Brain microvascular endothelial cell (primary cell): Measurements from ENCODE around the gene ETS2.
"Not testable (repeated sequence)": the region's sequence is repeated elsewhere in the genome, so short reads cannot be mapped to it uniquely, and the experiment has no call there.

ENCODE experiments used
- DNase-seq: peaks from one replicate; pipeline ENCODE4 v3.0.0-alpha.2; 2020
- H3K27ac ChIP-seq: fragments of 250-450 bp; sonication (Bioruptor Pico); 2 replicates; pipeline ENCODE4 v1.5.1; 2020; ENCODE audit warnings: mild to moderate bottlenecking, moderate library complexity
- H3K27me3 ChIP-seq: fragments of 250-450 bp; sonication (Bioruptor Pico); replicated peaks from 2 replicates; pipeline ENCODE4 v1.5.1; 2020; ENCODE audit warnings: mild to moderate bottlenecking
- H3K36me3 ChIP-seq: fragments of 250-450 bp; sonication (Bioruptor Pico); replicated peaks from 2 replicates; pipeline ENCODE4 v1.5.1; 2020; ENCODE audit warnings: mild to moderate bottlenecking
- H3K4me3 ChIP-seq: 2 replicates; pipeline ENCODE4 v1.5.1; 2011; ENCODE audit warnings: low read depth, mild to moderate bottlenecking, control low read depth, low read length, moderate library complexity
- CTCF ChIP-seq: IDR thresholded peaks from 2 replicates; pipeline ENCODE4 v1.5.1; 2011; ENCODE audit warnings: low read depth, mild to moderate bottlenecking, moderate library complexity, low read length, control low read depth, inconsistent platforms; ENCODE audit errors: missing control alignments
- in situ Hi-C: cut with HindIII; loops from 2 replicates; pipeline ENCODE4 v1.10.0; 2017; ENCODE audit warnings: low sequenced_read_pairs, low pct_ligation_motif_present

ETS2 gene

GRCh38 chr21:38842079-38842478 is 36.4 kb downstream of the ETS2 start:
- in situ Hi-C loops: no loop called here
- Histone ChIP-seq H3K27me3 (no peaks in the 10 kb centered on the region), H3K4me3 (no peak overlapping the region), H3K27ac (no peak overlapping the region), H3K36me3 (no peaks in the 10 kb centered on the region)
- no peak for TF ChIP-seq CTCF
- DNase-seq: no peak

DNA sequence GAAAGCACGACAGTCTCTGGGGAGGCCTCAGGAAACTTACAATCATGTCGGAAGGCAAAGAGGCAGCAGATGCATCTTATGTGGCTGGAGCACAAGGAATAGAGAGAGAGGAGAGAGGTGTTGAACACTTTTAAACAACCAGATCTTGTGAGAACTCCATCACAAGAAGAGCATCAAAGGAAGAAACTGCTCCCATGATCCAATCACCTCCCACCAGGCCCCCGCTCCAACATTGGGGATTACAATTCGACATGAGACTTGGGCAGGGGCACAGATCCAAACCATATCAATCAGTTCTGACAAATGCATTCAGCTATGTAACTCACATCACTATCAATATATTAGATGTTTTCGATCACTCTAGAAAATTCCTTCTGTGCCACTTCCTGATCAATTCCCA is 37.6 kb downstream of the ETS2 start:
- H3K27ac ChIP-seq: peak overlapping the region; percentile 71
- H3K4me3 ChIP-seq: no peak overlapping the region
- DNase-seq: no peak
- no peaks in the 10 kb centered on the region for H3K36me3 ChIP-seq
- in situ Hi-C loops: no loop called here
- TF ChIP-seq CTCF: no peak
- H3K27me3 ChIP-seq: no peaks in the 10 kb centered on the region

DNA sequence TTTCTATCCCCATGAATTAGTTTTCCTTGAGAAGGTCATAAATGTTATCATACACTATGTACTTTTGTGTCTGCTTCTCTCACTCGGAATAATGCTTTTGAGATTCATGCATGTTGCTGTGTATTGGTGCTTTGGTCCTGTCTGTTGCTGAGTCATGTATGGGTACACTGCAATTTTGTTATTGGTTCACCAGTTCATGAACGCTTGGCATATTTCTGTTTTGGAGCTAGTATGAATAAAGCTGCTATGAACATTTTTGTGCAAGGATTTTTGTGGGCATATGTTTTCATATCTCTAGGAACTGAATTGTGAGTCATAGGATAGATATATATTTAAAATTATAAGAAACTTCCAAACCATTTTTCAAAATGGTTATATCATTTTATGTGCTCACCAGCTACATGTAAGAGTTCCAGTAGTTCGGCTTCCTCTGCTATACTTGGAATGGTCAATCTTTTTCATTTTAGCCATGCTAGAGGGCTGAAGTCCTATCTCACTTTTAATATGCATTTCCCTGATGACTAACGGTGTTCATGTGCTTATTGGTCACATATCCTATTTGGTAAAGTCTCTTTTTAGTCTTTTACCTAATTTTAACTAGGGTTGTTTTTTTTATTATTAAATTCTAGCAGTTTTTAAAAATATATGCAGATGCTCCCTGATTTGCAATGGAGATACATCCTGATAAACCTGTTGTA is 38.2 kb downstream of the ETS2 start:
- no peaks in the 10 kb centered on the region for H3K36me3 ChIP-seq
- peak overlapping the region; percentile 71 for H3K27ac ChIP-seq
- no peak for TF ChIP-seq CTCF
- peak; percentile 89 for DNase-seq
- in situ Hi-C loops: no loop called here
- H3K4me3 ChIP-seq: no peak overlapping the region
- H3K27me3 ChIP-seq: no peaks in the 10 kb centered on the region

DNA sequence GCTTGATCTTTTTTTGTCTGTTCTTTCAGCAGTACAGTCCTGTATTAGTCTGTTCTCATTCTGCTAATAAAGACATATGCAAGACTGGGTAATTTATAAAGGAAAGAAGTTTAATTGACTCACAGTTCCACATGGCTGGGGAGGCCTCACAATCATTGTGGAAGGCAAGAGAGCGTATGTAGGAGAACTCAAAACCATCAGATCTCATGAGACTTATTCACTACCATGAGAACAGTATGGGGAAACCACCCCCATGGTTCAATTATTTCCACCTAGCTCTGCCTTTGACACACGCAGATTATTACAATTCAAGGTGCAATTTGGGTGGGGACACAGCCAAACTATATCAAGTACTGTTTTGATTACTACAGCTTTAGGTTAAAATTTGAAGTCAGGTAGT is 39.6 kb downstream of the ETS2 start:
- H3K27ac ChIP-seq, in situ Hi-C loops, H3K36me3 ChIP-seq, H3K4me3 ChIP-seq, DNase-seq, H3K27me3 ChIP-seq: not testable (repeated sequence)

- no peak for DNase-seq
- Histone ChIP-seq H3K36me3 (no peaks in the 10 kb centered on the region), H3K27me3 (no peaks in the 10 kb centered on the region), H3K4me3 (no peak overlapping the region), H3K27ac (no peak overlapping the region)
- in situ Hi-C loops: no loop called here
- no peak for TF ChIP-seq CTCF
Measured at GRCh38 chr21:38847556-38847955, 41.8 kb downstream of the ETS2 start.

DNA sequence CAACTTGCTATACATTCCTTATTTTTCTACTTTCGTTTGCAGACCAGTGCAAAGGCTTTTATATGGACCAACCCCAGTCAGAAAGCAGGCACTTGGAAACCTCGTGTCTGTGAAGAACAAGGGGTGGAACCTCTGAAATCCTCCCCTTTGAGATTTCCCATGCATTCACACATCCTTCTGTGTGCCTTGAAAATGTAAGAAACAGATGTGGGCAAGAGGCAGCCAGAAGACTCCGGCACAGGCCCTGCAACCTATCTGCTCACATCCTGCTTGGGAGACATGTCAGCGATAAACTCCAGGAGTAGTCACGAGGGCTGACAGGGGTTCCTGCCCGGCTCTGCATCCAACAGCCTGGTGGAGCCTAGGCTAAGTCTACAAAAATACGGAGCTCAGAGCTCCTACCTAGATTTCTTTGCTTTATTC is 42.5 kb downstream of the ETS2 start:
- Histone ChIP-seq H3K27ac (no peak overlapping the region), H3K4me3 (no peak overlapping the region), H3K27me3 (no peaks in the 10 kb centered on the region), H3K36me3 (no peaks in the 10 kb centered on the region)
- DNase-seq: no peak
- in situ Hi-C loops: no loop called here
- TF ChIP-seq CTCF: no peak
